Psoas muscle (tissue), 8 donors: ENCODE measurements around the gene HCN4. TPM values are rescaled to one million over a fixed set of nuclear protein-coding genes. Genes with fewer than 3 reads are reported as not detected.

ENCODE experiments used
- ATAC-seq, 4 donors: fragments of 200-7000 bp; cut with Tn5 transposase; one replicate each; pipeline ENCODE4 v1.9.1; 2020; ENCODE audit warnings: moderate library complexity in 3 of 4, mild to moderate bottlenecking in 2 of 4
- DNase-seq, 2 donors: peaks; one replicate each; pipeline ENCODE4 v3.0.0-alpha.2; 2020
- H3K27ac ChIP-seq: fragments of 200-600 bp; one replicate; pipeline ENCODE4 v1.8.0; 2022
- H3K27me3 ChIP-seq, 3 donors: fragments of 200-600 bp in 1 of 3; one replicate each; pipeline versions ENCODE4 v1.6.1 to v1.8.0; 2013 to 2022; ENCODE audit warnings: low read length in 2 of 3, mild to moderate bottlenecking in 2 of 3, moderate library complexity in 1 of 3; ENCODE audit not compliant: insufficient read depth in 3 of 3
- H3K36me3 ChIP-seq, 2 donors: fragments of 200-600 bp in 1 of 2; one replicate each; pipeline versions ENCODE4 v1.6.1 to v1.8.0; 2013 to 2022; ENCODE audit warnings: low read depth in 1 of 2, mild to moderate bottlenecking in 1 of 2, moderate library complexity in 1 of 2; ENCODE audit not compliant: insufficient read depth in 1 of 2
- H3K4me1 ChIP-seq: fragments of 200-600 bp; one replicate; pipeline ENCODE4 v1.8.0; 2022
- H3K4me3 ChIP-seq: fragments of 200-600 bp; one replicate; pipeline ENCODE4 v1.8.0; 2022; ENCODE audit warnings: mild to moderate bottlenecking
- H3K9me3 ChIP-seq: fragments of 200-600 bp; one replicate; pipeline ENCODE4 v1.8.0; 2022
- WGBS, 3 donors: extraction: QIAGEN DNeasy Blood & Tissue Kit; methylation state at CpG; one replicate each; pipeline versions ENCODE4 v1.1.6 to v1.1.7; 2013; 5-methylcytosine and 5-hydroxymethylcytosine counted together
- intact Hi-C, 2 donors: fragments of 100-400 bp; cut with DNase I; formaldehyde crosslinking; loops; one replicate each; pipeline versions ENCODE4 v1.11.0 to v1.14.2; 2022
- polyA plus RNA-seq, 3 donors: library from polyadenylated mRNA; stranded (reverse); fragments of 200-250 nt; gene quantifications; one replicate each; pipeline ENCODE4 v1.2.3, GENCODE V29; 2013
- total RNA-seq, 4 donors: library from RNA; stranded (reverse); fragmentation: NEBNext Ultra II Directional in 2 of 4; extraction: Animal tissue kit (Norgen Biotek cat#: 25700) in 2 of 4; gene quantifications; one replicate each; pipeline versions ENCODE4 v1.2.1 to v1.2.4, GENCODE V29; 2021 to 2023
- TF ChIP-seq, protein P1 (sequence below): fragments of 200-600 bp; IDR thresholded peaks from one replicate; pipeline ENCODE4 v1.8.0; 2022; ENCODE audit warnings: antibody characterized with exemption
- donor health status: healthy with polysubstance abuse.
- donor health status: DM: no; HTN: no; CAD: no; lungs with moderate emphysema.
- donor health status: Bipolar disorder and iron deficiency.
- donor health status: healthy.
- donor health status: DM: yes; HTN: yes; CAD: no.
- donor health status: DM: no; HTN: no; CAD: no.
- donor health status: DM: no; HTN: no; CAD: no.
- donor health status: DM: yes; HTN: yes; CAD: no.

Gene HCN4
- total and polyA plus RNA-seq, 7 donors, result not detected

DNA sequence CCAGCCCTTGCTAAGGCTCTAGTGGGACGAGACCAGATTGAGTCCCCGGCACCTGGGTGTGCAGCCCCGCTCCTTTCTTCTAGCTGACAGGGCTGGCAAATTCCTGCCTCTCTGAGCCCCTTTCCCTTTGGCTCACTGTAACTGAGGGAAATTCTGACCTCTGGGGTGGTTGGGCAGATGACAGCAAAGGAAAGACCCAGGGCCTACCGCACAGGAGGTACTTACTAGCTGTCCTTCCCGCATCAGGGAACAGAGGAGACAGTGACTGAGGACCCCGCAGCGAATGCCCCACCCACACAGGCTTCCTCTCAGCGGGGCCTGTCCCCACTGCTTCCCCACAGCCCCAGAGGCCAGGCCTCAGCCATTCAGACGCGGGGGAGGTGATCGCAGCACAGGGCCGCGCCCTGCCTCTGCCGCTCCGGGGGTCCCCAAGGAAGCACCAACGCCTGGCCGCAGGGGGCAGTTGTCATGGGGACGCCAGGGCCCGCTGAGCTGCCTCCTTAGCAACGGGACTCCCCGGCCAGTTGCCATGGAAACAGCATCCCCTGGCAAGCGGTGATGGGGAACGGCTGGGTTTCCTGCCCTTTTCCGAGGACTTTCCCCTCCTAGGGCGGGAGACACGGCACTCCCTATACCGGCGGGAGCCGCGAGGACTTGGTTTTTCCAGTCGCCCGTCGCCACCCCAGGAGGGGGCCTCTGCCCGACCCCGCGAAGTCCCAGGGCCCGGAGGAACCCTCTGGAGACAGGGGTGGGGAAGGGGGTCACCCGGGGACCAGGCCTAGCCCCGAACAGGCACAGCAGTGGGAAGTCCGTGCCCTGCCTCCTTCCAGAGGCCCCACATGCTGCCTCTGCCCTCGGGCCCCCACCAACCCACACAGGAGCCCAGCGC is 50.1 kb downstream of the HCN4 start:
- 19 to 21% (median 20%) methylated on average over 34 to 42 of the region's 42 CpGs for WGBS, 3 donors
- no peak for ATAC-seq

DNA sequence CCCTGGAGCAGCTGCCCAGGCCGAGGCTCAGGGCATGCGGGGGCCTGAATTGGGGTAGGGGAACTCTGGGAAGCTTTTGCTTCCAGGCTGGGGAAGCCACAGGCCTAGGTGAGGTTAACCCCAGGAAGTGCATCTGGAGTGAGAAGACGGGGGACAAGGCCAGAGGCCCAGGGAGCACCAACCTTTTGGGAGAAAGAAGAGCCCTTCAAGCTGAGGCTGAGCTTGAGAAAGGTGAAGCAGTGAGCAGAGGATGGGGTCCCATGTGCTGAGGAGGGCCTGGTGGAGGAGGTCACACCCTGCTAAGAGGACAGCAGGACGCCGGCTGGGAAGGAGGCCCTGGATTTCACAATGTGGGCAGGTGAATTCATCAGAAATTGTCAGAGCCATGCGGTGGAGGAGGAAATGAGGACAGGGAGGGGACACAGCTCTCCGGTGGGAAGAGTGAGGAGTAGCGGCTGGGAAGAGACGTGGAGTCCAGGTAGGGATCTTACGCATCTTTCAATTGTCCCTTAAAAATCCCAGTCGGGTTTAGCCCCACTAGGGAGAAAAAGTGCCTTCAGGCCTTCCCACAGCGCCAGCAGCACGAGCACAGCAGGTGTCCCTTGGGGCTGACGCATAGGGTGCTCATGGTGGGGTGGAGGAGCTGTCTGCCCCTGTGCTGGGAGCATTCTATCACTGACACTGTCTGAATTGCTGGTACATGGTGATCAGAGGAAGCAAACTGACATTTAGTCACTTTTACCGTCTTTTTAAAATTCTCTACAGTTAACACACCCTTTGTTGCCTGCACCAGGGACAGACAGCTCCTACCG is 50.9 kb downstream of the HCN4 start:
- Histone ChIP-seq H3K4me1 (no peaks in the 10 kb centered on the region), H3K36me3 (no peaks in the 10 kb centered on the region), H3K27me3 (peaks cover 0 to 17% (median under 1%) of the 10 kb centered on the region in 3 donors), H3K9me3 (no peaks in the 10 kb centered on the region), H3K27ac (no peak overlapping the region), H3K4me3 (no peak overlapping the region)
- TF ChIP-seq, protein P1, sequence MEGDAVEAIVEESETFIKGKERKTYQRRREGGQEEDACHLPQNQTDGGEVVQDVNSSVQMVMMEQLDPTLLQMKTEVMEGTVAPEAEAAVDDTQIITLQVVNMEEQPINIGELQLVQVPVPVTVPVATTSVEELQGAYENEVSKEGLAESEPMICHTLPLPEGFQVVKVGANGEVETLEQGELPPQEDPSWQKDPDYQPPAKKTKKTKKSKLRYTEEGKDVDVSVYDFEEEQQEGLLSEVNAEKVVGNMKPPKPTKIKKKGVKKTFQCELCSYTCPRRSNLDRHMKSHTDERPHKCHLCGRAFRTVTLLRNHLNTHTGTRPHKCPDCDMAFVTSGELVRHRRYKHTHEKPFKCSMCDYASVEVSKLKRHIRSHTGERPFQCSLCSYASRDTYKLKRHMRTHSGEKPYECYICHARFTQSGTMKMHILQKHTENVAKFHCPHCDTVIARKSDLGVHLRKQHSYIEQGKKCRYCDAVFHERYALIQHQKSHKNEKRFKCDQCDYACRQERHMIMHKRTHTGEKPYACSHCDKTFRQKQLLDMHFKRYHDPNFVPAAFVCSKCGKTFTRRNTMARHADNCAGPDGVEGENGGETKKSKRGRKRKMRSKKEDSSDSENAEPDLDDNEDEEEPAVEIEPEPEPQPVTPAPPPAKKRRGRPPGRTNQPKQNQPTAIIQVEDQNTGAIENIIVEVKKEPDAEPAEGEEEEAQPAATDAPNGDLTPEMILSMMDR, result no peak
- DNase-seq, result no peak
- ATAC-seq, result no peak
- intact Hi-C loops, result no loop called here
- whole genome bisulfite sequencing, 3 donors, result 73 to 76% (median 74%) methylated on average over 16 of the region's 16 CpGs

More for the DNA sequence above, 50.1 kb downstream of the HCN4 start:
- Histone ChIP-seq H3K27ac (no peak overlapping the region), H3K4me1 (no peaks in the 10 kb centered on the region), H3K27me3 (peaks cover 0 to 17% (median 2%) of the 10 kb centered on the region in 3 donors), H3K36me3 (no peaks in the 10 kb centered on the region), H3K4me3 (no peak overlapping the region), H3K9me3 (no peaks in the 10 kb centered on the region)
- intact Hi-C loops, result no loop called here
- no peak for DNase-seq
- TF ChIP-seq, protein P1, result no peak

DNA sequence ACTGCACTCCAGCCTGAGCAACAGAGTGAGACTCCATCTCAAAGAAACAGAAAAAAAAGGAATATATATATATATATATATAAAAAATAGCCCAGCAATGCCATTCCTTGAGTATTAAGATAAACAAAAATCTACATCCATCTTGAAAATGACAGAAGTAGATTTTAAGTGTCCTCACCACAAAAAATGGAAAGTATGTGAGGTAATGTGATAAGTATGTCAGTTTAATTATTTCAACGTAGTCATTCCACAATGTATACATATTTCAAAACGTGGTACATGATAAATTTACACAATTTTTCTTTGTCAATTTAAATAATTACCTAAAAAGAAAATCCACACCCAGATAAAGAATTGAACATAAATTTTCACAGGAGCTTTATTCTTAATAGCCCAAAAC is 54.9 kb downstream of the HCN4 start:
- intact Hi-C loops, result no loop called here
- peaks cover 0 to 6% (median 0%) of the 10 kb centered on the region in 3 donors for H3K27me3 ChIP-seq
- no peaks in the 10 kb centered on the region for H3K9me3 ChIP-seq
- TF ChIP-seq, protein P1, result no peak
- no peak overlapping the region for H3K27ac ChIP-seq
- H3K36me3 ChIP-seq, result no peaks in the 10 kb centered on the region
- H3K4me1 ChIP-seq, result no peaks in the 10 kb centered on the region
- H3K4me3 ChIP-seq, result no peak overlapping the region
- DNase-seq (no peak), ATAC-seq (no peak)
- 72 to 84% (median 76%) methylated on average over 2 of the region's 2 CpGs for WGBS, 3 donors

DNA sequence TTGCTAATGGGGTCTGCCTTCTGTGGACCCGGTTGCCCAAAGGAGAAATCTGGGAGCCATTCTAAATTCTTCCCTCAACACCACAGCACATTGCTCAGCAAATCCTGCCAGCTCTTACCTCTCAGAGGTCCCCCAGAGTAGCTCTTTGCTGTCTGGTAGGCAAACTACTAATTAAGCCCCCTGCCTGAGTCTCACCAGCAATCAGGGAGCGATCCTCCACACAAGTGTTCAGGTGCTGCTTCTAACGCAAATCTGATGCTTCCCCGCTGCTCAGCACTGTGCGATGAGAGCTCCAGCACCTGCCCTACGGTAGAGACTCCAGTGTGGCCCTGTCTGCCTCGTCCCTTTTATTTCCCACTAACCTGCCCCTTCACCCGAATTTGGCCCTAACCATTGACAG is 60.5 kb downstream of the HCN4 start:
- DNase-seq (no peak), ATAC-seq (no peak)
- no peak overlapping the region for H3K4me3 ChIP-seq
- no peaks in the 10 kb centered on the region for H3K9me3 ChIP-seq
- H3K4me1 ChIP-seq, result no peaks in the 10 kb centered on the region
- intact Hi-C loops, result no loop called here
- H3K27ac ChIP-seq, result no peak overlapping the region
- peaks cover 0 to 44% of the 10 kb centered on the region in 2 donors for H3K36me3 ChIP-seq
- no peaks in the 10 kb centered on the region for H3K27me3 ChIP-seq
- 92 to 93% (median 92%) methylated on average over 8 of the region's 8 CpGs for WGBS, 3 donors
- TF ChIP-seq, protein P1, result no peak
